ENCODE measurements around the gene HOXA2. TPM values are rescaled to one million over a fixed set of nuclear protein-coding genes. Genes with fewer than 3 reads are reported as not detected.

Gene HOXA2
- total RNA-seq, 4 donors from 2014 or later, result 1.8 to 6.5 TPM; not detected in 2

DNA sequence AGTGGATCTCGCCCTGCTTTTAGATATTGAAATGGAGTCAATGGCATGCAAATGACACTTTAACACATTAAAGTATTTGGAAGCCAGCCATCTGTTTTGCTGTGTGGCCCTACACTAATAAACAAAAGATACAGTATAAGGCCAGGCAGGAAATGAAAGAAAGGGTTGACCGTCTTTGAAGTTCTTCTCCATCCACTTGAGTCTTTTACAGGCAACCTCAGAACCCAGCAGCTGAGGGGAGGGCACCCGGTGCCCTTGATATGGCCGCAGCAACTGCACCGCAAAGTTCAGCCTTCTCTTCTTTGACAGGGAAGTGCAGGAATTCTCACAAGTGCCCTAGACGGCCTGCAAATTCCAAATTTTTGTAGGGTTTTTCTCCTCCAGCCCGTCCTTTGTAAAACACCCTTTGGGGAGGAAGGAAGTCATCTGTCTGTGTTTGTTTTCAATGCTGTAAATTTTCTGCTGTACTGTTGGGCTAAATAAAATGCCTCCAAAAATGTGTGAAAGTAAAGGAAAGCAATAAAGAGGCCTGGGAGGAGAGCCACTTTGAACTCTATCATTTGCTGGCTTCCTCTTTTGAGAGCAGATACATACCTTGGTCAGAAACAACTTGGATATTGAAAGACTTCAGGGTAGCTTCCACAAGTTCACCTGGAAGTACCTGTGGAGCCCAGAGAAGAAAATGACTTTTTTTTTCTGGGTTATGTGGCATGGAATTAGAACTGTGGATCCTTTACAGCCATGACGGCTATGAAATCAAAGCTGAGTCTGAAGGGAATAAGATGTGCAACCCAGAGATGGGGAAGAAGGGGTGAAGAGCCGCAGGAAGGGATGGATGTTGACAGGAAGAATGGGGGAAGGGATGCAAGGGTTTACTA, 10.3 kb downstream of the HOXA2 start:
- TF ChIP-seq POLR2A (IDR thresholded peaks at IDR 0.05), result no peak
- TF ChIP-seq, protein P1, sequence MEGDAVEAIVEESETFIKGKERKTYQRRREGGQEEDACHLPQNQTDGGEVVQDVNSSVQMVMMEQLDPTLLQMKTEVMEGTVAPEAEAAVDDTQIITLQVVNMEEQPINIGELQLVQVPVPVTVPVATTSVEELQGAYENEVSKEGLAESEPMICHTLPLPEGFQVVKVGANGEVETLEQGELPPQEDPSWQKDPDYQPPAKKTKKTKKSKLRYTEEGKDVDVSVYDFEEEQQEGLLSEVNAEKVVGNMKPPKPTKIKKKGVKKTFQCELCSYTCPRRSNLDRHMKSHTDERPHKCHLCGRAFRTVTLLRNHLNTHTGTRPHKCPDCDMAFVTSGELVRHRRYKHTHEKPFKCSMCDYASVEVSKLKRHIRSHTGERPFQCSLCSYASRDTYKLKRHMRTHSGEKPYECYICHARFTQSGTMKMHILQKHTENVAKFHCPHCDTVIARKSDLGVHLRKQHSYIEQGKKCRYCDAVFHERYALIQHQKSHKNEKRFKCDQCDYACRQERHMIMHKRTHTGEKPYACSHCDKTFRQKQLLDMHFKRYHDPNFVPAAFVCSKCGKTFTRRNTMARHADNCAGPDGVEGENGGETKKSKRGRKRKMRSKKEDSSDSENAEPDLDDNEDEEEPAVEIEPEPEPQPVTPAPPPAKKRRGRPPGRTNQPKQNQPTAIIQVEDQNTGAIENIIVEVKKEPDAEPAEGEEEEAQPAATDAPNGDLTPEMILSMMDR (IDR thresholded peaks at IDR 0.05), result no peak
- peaks cover under 1 to 3% of the 10 kb centered on the region in 2 donors for H3K4me1 ChIP-seq
- no peak overlapping the region for H3K4me3 ChIP-seq
- H3K27ac ChIP-seq, result no peak overlapping the region
- intact Hi-C loops (cut with DNase I; ENCODE audit: low total_unique reads), result loop anchor here (10.0 kb wide), 1 partner anchor 53 kb away; the partner anchor contains the start of genes HOXA5 and HOXA6
- H3K27me3 ChIP-seq, result peaks cover 10 to 17% of the 10 kb centered on the region in 2 donors
- no peak for DNase-seq
- H3K9me3 ChIP-seq, result no peaks in the 10 kb centered on the region
- no peaks in the 10 kb centered on the region for H3K36me3 ChIP-seq

DNA sequence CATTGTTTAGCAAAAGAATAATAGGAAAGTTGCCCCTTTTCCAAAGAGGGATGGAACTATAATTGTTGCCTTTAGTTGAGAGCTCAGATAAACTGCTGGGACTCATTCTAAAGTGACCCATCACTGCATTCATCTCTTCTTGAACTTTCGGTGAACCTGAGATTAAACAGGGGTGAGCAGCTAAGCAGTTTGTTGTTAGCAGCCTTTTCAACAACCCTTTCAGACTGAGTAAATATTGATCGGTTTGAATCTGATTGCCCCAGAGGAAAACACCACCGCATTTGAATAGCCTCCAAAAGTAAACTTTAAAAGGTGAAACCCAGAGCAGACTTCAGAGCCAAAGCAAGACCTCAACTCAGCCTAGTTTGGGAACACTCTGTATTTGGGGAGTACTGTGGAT, 11.4 kb downstream of the HOXA2 start:
- no peak for TF ChIP-seq POLR2A (IDR thresholded peaks at IDR 0.05)
- H3K27ac ChIP-seq, result no peak overlapping the region
- H3K4me3 ChIP-seq, result no peak overlapping the region
- H3K27me3 ChIP-seq, result peaks cover 10 to 17% of the 10 kb centered on the region in 2 donors
- no peaks in the 10 kb centered on the region for H3K4me1 ChIP-seq
- intact Hi-C loops (cut with DNase I; ENCODE audit: low total_unique reads), result loop anchor here (10.0 kb wide), 1 partner anchor 54 kb away; the partner anchor contains the start of genes HOXA5 and HOXA6
- H3K36me3 ChIP-seq, result no peaks in the 10 kb centered on the region
- no peaks in the 10 kb centered on the region for H3K9me3 ChIP-seq
- DNase-seq, result no peak

DNA sequence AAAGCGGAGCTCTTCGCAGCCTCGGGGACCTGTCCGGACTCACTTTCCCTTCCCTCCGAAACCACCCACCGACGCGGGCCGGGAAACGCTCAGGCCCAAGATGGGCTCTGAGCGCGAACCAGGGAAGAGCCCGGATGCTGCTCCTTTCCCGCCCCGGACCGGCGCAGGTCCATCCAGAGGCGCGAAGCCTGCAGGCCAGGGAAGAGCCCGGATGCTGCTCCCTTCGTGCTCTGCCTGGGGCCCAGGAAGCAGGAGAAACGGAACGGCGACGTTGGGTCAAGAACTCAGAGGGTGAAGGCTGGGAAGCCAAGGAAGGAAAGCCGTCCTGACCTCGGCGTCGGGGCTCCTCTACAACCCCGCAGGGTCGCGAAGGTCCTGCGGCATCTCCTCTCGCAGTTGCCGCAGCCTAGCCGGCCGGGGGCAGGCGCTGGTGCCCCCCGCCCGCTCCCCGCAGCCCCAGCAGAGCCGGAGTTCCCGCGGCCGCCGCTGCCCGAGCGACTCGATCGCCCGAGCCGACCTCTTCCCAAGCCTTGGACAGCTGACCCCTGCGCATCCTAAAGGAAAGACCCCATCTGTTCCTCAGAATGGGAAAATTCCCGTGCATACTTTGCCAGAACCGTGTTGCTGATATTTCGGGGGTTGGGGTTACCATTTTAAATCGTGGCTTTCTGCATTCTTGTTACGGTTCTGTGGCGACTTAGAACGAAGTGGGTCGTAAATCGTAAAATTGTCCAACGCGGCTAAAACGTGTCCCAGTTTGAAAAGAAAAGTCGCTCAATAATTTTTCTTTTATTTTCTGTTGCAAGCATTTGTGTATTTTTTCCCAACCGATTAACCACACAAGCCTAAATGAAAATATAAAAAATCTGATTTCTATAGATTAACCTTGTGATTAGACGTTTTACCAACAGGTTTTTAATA, 14.2 kb downstream of the HOXA2 start:
- intact Hi-C loops (cut with DNase I; ENCODE audit: low total_unique reads), result no loop called here

DNA sequence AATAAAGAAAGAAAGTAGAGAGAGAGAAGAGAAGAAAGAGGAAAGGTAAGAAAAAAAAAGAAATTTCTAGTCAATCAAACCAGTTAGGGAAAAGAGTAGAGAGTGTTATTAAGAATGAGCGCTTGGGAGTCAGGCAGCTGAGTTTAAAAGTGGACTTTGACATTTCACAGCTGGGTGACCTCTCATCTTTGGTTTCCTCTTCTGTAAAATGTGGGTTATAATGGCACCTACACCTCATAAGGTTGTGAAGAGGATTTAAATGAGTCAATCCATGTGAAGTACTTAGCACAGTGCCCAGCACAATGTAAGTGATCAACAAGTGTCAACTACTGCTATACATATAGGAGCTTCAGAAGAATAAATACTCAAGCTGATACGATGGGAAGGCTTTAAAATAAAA, 18.8 kb downstream of the HOXA2 start:
- Histone ChIP-seq H3K27me3 (peaks cover 9 to 10% of the 10 kb centered on the region in 2 donors), H3K36me3 (no peaks in the 10 kb centered on the region), H3K4me3 (no peak overlapping the region), H3K9me3 (no peaks in the 10 kb centered on the region), H3K27ac (no peak overlapping the region), H3K4me1 (no peaks in the 10 kb centered on the region)
- DNase-seq, result no peak
- intact Hi-C loops (cut with DNase I; ENCODE audit: low total_unique reads), result no loop called here
- TF ChIP-seq, protein P1 (IDR thresholded peaks at IDR 0.05), result no peak
- no peak for TF ChIP-seq POLR2A (IDR thresholded peaks at IDR 0.05)

More for the DNA sequence above, 14.2 kb downstream of the HOXA2 start:
- Histone ChIP-seq H3K27me3 (peaks cover 10 to 17% of the 10 kb centered on the region in 2 donors), H3K4me3 (no peak overlapping the region), H3K27ac (no peak overlapping the region), H3K36me3 (no peaks in the 10 kb centered on the region), H3K4me1 (no peaks in the 10 kb centered on the region), H3K9me3 (no peaks in the 10 kb centered on the region)
- no peak for DNase-seq
- no peak for TF ChIP-seq POLR2A (IDR thresholded peaks at IDR 0.05)
- TF ChIP-seq, protein P1 (IDR thresholded peaks at IDR 0.05), result no peak

DNA sequence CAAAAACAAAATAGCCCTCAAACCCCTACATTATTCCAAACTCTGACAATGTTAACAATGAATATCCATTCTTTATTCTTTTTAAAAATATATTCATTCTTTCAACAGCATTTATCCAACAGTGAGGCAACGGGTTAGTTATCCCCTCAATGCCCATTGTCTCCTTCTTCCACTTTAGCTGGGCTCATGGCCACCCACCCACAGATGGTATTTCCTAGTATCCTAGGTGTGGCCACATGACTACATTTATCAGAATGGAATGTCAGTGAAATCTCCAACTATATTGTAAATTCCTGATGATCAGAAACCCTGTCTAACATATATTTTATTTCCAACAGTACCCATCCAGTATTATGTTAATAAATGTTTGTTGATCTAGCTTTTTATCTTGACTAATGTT, 20.3 kb downstream of the HOXA2 start:
- no peak for TF ChIP-seq POLR2A (IDR thresholded peaks at IDR 0.05)
- TF ChIP-seq, protein P1 (IDR thresholded peaks at IDR 0.05), result no peak

More for the DNA sequence above, 20.3 kb downstream of the HOXA2 start:
- H3K27me3 ChIP-seq, result no peaks in the 10 kb centered on the region
- no peak for DNase-seq
- intact Hi-C loops (cut with DNase I; ENCODE audit: low total_unique reads), result no loop called here
- H3K36me3 ChIP-seq, result no peaks in the 10 kb centered on the region
- no peaks in the 10 kb centered on the region for H3K9me3 ChIP-seq
- H3K27ac ChIP-seq, result no peak overlapping the region
- no peaks in the 10 kb centered on the region for H3K4me1 ChIP-seq
- H3K4me3 ChIP-seq, result no peak overlapping the region
